GM19463 (cell line): ENCODE results near the gene TXNDC11.

Source experiments
- ATAC-seq: cut with Tn5 transposase; IDR thresholded peaks from one replicate; pipeline ENCODE4 v1.9.1; 2021; ENCODE audit warnings: mild to moderate bottlenecking, moderate library complexity; ENCODE audit not compliant: unreplicated experiment

Gene TXNDC11

GRCh38 chr16:11722468-11722808, 20.2 kb downstream of the TXNDC11 start:
- ATAC-seq, result no peak

- ATAC-seq, result no peak
Measured at GRCh38 chr16:11721781-11722467, 20.7 kb downstream of the TXNDC11 start.

GRCh38 chr16:11719762-11720161, 22.9 kb downstream of the TXNDC11 start:
- no peak for ATAC-seq

- ATAC-seq, result no peak
Measured at GRCh38 chr16:11719171-11719570, 23.5 kb downstream of the TXNDC11 start.

GRCh38 chr16:11717811-11718210, 24.8 kb downstream of the TXNDC11 start:
- no peak for ATAC-seq

- ATAC-seq, result no peak
Measured at GRCh38 chr16:11716336-11716735, 26.3 kb downstream of the TXNDC11 start.

GRCh38 chr16:11715246-11715947, 27.3 kb downstream of the TXNDC11 start:
- ATAC-seq, result no peak

- ATAC-seq, result no peak
Measured at GRCh38 chr16:11712122-11712521, 30.5 kb downstream of the TXNDC11 start.

GRCh38 chr16:11711662-11712061, 31.0 kb downstream of the TXNDC11 start:
- no peak for ATAC-seq

GRCh38 chr16:11708421-11708820, 34.2 kb downstream of the TXNDC11 start:
- ATAC-seq, result no peak

GRCh38 chr16:11707679-11708197, 34.9 kb downstream of the TXNDC11 start:
- ATAC-seq, result no peak

- peak; percentile 72 for ATAC-seq
Measured at GRCh38 chr16:11706180-11706742, 36.4 kb downstream of the TXNDC11 start.

GRCh38 chr16:11705311-11706025, 37.2 kb downstream of the TXNDC11 start:
- ATAC-seq, result no peak

GRCh38 chr16:11700264-11701029, 42.2 kb downstream of the TXNDC11 start:
- ATAC-seq, result no peak

GRCh38 chr16:11699234-11699894, 43.3 kb downstream of the TXNDC11 start:
- ATAC-seq, result no peak

GRCh38 chr16:11698271-11698689, 44.4 kb downstream of the TXNDC11 start:
- no peak for ATAC-seq

GRCh38 chr16:11697319-11697718, 45.3 kb downstream of the TXNDC11 start:
- no peak for ATAC-seq

- ATAC-seq, result no peak
Measured at GRCh38 chr16:11696266-11697012, 46.2 kb downstream of the TXNDC11 start.

- no peak for ATAC-seq
Measured at GRCh38 chr16:11692651-11693050, 50.0 kb downstream of the TXNDC11 start.
